Tibial nerve (tissue), 4 donors: ENCODE data around the gene UBIAD1.

Experiments used
- CTCF ChIP-seq, 5 experiments: fragments of 200-600 bp in 3 of 5; fragments of 450-650 bp in 2 of 5; sonication (generic) in 3 of 5; IDR thresholded peaks; one replicate each; pipeline ENCODE4 v1.5.1; 2016 to 2019; ENCODE audit warnings: antibody characterized with exemption in 5 of 5, mild to moderate bottlenecking in 3 of 5, moderate library complexity in 2 of 5
- EP300 ChIP-seq, 2 donors: sonication (generic); formaldehyde crosslinking; IDR thresholded peaks; one replicate each; pipeline ENCODE4 v1.6.1; 2017; ENCODE audit warnings: antibody characterized with exemption in 2 of 2, mild to moderate bottlenecking in 1 of 2
- POLR2A ChIP-seq, 2 donors: fragments of 450-650 bp; IDR thresholded peaks; one replicate each; pipeline ENCODE4 v1.6.1; 2017; ENCODE audit warnings: antibody characterized with exemption in 2 of 2, mild to moderate bottlenecking in 2 of 2, moderate library complexity in 2 of 2

DNA sequence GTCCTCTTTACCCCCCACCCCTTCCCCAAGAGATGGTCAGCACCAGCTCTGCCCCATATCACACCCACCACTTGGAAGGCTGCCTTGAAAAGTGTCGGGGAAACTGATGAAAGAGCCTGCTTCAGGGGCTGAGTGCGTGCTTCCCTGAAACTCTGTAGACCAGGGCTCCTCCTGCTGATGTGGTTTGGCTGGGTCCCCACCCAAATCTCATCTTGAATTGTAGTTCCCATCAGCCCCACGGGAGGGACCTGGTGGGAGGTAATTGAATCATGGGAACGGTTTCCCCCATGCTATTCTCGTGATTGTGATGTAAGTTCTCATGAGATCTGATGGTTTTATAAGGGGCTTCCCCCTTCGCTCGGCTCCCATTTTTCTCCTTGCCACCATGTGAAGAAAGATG, 36.4 kb downstream of the UBIAD1 start:
- TF ChIP-seq POLR2A (IDR thresholded peaks at IDR 0.05) (no peak), CTCF (IDR thresholded peaks at IDR 0.05) (no peak), EP300 (IDR thresholded peaks at IDR 0.05) (no peak)
